HG03571 (cell line): ENCODE results near the gene LBH.

Experiments used
- ATAC-seq: cut with Tn5 transposase; IDR thresholded peaks from one replicate; pipeline ENCODE4 v1.9.1; 2021; ENCODE audit not compliant: unreplicated experiment

LBH gene

DNA sequence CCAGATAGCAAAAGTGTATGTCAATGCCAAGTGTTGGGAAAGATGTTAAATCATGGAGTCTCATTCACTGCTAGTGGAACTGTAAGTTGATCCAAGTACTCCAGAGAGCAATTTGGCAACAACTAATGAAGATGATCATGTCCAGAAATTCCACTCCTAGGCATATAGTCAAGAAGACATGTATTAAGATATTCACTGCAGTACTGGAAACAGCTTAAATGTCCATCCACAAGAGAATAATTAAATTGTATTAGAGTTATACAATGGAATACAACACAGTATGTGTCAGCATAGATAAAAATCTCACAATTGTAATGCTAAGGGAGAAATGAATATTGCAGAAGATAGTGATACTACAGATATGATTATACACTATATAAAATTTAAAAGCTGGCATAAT lies 15.2 kb upstream of the LBH start:
- ATAC-seq, result no peak

DNA sequence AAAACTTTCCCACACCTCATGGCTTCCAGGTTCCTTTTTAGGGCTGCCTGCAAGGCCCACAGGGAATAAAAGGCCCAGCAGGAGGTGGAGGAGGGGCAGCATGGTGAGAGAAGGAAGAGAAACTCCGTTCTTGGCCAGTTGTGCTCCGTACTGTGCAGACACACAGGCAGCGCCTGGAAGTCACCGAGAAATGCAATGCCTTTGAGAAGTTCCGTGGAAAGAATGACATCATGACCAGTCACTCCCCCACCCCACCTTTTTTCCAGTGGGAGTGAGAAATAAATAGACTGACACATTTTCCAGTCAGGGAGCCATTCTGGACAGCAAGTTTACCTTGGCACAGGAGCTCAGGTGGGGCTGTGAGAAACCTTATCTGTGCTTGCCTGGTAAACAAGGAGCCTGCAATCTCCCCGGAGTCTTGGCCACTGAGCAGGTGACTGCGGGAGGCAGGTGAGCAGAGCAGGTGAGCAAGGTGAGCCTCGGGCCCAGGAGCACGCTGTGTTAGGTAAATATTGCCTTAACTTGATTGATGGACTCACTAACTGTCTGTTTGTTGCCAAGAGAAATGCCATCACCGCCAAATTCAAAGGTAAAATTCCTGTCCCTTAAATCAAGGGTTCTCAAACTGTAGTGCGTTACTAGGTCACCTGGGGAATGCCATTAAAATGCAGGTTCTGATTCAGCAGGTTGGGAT lies 13.5 kb upstream of the LBH start:
- ATAC-seq, result no peak

GRCh38 chr2:30218338-30218713 lies 13.0 kb upstream of the LBH start:
- no peak for ATAC-seq

DNA sequence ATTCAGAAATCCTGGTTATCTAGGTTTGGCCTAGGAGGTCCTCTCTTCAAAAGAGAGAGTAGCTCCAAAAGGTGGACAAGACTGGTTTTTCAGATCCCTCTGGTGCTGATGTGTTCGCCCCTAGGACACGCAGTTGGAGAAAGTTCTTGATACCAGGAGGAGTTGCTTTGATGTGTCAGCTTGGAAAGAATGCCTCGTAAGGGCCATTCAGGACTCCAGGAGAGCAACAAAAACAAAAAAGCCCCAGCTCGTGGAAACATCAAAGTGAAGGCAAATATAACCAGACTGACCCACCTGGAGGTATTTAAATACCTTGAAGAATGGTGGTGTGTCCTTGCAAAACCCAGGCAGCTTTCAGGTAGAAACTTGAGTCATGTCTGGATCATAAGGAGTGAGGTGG lies 12.5 kb upstream of the LBH start:
- no peak for ATAC-seq

DNA sequence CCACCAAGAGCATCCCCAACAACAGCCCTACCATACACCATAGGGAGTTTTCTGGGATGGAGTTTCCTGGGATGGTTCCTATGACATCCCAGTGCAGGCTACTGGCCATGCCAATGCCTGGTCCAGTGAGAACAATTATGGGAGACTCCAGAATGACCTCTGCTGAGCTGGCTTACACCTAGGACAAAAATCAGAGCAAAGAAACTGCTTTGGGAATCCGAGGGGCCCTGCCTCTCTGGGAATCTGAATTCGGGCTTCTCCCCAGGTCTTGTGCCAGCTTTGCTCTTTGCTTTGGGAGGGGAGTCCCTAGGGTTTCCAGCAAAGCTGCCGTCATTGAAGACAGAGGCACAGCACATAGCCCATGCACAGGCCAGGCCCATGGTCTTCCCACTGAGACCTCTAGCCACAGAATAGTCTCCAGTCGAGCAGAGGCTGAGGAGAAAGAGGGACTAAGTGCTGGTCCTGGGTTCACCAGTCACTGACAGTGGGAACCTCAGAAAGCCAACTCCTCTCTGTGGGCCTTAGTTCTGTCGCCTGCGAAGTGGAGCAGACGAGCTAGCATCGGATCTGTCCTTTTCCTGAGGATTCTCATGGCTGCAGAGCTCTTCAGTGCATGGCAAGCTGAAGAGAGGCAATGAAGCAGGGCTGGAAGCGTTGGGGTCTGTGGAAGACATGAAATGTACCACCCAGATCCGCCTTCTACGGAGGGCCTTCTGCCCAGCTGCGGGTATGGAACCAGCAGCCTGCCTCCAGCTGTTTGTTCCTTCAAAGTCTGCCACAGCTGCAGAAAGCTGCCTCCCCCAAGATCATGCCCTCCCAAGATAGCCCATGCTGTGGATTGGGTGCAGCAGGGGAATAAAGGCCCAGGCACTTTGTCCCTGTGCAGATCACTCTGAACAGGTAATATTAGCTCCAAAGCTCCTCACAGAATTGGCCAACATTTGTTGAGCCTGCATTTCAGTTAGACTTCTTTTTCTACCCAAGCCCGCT lies 11.2 kb upstream of the LBH start:
- ATAC-seq, result no peak

DNA sequence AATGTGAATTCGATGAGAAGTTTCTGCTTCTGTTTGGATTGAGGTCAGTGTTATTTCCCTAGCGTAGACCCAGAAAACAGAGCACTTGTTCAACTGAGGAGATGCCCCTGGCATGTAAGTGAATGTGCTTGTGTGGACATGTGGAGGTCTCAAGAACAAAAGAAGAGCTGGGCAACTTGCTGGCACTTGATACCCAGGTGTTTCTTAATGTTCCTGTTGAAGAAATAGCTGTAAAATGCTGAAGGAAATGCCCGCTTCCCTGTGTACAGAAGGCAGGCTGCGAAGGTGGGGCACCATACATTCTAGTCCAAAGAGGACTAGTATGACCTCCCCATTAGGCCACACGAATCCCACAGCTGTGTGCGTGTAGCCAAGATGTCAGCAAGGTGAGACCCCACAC lies 9.8 kb upstream of the LBH start:
- no peak for ATAC-seq

DNA sequence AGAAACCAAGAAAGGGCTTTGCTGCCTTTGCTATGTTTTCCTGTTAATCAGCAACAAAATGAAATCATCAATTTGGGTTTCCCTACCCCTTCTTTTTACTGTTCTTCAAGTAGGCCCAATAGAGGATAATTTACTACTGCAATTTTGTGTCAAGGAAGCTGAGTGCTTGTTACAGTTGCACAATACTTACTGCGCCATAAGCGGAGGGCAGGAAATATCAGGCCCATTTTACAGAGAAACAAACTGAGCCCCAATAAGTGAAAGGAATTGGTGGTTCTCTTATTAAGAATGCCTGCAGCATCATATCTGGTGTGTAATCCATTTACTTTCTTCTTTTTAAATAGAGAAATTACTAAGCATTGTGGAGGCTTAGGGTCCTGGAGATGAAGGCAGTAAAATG lies 9.3 kb upstream of the LBH start:
- no peak for ATAC-seq

GRCh38 chr2:30222636-30223360 lies 8.5 kb upstream of the LBH start:
- ATAC-seq, result no peak

GRCh38 chr2:30223413-30223874 lies 7.9 kb upstream of the LBH start:
- ATAC-seq, result peak; percentile 47

- no peak for ATAC-seq
Observed at GRCh38 chr2:30224151-30224550, 7.2 kb upstream of the LBH start.

GRCh38 chr2:30225131-30225762 lies 6.1 kb upstream of the LBH start:
- peak; percentile 56 for ATAC-seq

DNA sequence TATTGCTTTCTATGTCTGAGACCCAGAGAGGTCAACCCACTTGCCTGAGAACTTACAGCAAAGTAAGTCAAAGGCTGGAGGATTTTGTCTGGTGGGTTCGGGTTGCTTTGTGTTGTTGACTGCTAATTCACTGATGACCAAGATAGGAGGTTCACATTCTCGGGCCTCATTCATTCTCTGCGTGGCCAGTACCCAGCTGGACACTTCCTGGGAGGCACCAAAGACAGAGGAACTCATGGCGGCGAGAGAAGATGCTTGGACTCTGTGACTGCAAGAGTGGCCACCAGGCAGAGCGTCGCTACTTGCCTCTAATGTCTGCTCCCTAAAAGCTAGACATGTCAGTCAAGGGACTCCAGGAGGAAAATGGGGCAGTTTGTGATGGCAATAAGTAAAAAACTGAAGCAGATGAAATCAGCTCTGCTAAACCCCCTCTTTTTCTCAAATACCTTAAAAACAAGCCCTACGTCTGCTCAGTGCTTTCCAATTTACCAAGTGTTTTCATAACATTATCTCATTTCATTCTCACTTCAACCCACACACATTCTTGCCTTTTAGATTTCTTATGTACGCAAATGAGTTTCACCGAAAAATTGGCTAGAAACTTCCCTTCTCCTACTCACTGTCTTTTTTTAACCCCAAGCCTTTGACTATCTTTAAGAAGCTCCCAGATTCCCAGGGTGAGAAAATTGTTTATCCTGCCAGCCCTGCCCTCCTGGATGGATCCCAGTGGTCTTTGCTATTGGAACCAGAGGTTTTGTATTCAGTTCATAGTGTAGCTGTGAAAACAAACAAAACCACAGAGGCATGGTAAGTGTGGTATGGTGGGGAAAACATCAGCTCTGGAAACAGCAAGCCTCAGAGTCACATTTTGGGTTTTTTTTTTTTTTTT lies 4.9 kb upstream of the LBH start:
- no peak for ATAC-seq

DNA sequence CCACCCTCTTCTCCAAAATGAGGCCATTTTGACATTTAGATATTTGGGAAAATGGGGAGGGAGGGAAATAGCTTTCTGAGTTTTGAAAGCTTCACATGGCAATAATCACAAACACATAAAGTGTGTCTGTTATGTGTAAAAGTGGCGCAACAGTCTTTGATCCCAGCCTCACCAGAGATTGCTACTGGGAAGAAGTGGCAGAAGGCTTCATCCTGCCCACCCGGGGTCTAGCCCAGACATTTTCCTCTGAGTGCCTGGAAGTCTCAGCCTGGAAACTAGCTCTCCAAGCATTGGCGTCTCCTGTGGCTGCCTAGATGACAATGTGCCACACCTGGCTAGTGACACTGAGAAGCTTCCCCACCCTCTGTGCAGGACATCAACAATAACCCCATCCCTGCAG lies 1.7 kb upstream of the LBH start:
- no peak for ATAC-seq

GRCh38 chr2:30230497-30231211 lies 680 bp upstream of the LBH start:
- ATAC-seq, result peak; percentile 16

GRCh38 chr2:30231996-30232800 lies 864 bp downstream of the LBH start:
- ATAC-seq, result peak; percentile 9

DNA sequence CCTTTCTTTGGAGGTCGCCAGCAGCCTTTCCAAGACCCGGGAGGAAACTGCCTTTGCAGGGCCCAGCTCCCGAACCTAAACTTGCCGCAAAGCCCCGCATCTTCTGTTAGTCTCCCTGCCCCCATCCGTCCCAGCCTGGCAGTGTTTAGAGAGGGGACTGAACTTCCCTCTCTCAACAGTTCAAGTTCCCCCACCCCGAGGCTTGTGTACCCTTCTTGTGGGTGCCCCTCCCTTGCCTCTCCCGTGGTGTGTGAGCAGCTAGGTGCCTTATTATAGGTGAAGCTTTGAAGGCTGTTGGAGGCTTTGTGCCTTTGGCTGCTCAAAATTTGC lies 1.4 kb downstream of the LBH start:
- ATAC-seq, result no peak

GRCh38 chr2:30233271-30234009 lies 2.1 kb downstream of the LBH start:
- ATAC-seq, result no peak
